ENCODE data around the gene SNX21. TPM values are rescaled to one million over a fixed set of nuclear protein-coding genes. Genes with fewer than 3 reads are reported as not detected.

SNX21 gene
- total and polyA plus RNA-seq, 9 of the 15 experiments (the other 6 are each of a cell fraction or from before 2014, with no cell fraction given), result 0.10 to 1.2 (median 0.42) TPM

DNA sequence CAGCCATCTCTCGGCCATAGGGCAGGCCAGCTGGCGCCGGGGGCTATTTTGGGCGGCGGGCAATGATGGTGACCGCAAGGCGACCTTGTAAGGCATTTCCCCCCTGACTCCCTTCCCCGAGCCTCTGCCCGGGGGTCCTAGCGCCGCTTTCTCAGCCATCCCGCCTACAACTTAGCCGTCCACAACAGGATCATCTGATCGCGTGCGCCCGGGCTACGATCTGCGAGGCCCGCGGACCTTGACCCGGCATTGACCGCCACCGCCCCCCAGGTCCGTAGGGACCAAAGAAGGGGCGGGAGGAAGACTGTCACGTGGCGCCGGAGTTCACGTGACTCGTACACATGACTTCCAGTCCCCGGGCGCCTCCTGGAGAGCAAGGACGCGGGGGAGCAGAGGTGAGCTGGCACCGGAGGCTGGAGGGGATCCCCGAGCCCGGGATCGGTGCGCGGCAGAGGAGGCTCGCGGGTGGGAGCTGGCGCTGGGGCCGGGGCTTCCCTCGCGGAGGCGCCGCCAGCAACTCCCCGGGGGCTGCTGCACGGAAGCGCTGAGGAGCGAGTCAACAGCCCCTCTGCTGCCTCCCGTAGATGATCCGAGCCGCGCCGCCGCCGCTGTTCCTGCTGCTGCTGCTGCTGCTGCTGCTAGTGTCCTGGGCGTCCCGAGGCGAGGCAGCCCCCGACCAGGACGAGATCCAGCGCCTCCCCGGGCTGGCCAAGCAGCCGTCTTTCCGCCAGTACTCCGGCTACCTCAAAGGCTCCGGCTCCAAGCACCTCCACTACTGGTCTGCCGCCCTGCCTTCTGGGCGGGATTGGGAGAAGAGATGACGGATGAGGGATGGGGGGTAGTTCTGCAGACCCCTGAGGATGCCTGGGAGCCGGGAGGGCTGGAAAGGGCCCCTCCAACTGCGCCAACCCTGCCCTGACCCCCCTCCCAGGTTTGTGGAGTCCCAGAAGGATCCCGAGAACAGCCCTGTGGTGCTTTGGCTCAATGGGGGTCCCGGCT, 57.7 kb downstream of the SNX21 start, which contains the start of the genes CTSA and NEURL2 (continued):
- TF ChIP-seq, protein P1, sequence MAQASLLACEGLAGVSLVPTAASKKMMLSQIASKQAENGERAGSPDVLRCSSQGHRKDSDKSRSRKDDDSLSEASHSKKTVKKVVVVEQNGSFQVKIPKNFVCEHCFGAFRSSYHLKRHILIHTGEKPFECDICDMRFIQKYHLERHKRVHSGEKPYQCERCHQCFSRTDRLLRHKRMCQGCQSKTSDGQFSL (CRISPR knock-in tag; IDR thresholded peaks at IDR 0.05), result no peak
- TF ChIP-seq, protein P1 (tag; IDR thresholded peaks at IDR 0.05), result no peak
- TF ChIP-seq HMG20B (CRISPR knock-in tag; IDR thresholded peaks at IDR 0.05) (no peak), ZNF146 (CRISPR knock-in tag; IDR thresholded peaks at IDR 0.05; ENCODE audit: unreplicated experiment) (no peak), TCFL5 (CRISPR knock-in tag; conservative IDR thresholded peaks at IDR 0.05) (no peak), KDM2B (CRISPR knock-in tag; IDR thresholded peaks at IDR 0.05) (no peak), COPS2 (conservative IDR thresholded peaks at IDR 0.05) (no peak), TCF3 (CRISPR knock-in tag; IDR thresholded peaks at IDR 0.05) (no peak)
- TF ChIP-seq, protein P2, sequence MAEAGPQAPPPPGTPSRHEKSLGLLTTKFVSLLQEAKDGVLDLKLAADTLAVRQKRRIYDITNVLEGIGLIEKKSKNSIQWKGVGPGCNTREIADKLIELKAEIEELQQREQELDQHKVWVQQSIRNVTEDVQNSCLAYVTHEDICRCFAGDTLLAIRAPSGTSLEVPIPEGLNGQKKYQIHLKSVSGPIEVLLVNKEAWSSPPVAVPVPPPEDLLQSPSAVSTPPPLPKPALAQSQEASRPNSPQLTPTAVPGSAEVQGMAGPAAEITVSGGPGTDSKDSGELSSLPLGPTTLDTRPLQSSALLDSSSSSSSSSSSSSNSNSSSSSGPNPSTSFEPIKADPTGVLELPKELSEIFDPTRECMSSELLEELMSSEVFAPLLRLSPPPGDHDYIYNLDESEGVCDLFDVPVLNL (CRISPR knock-in tag; IDR thresholded peaks at IDR 0.05; ENCODE audit: low read depth), result no peak
- TF ChIP-seq, protein P3, sequence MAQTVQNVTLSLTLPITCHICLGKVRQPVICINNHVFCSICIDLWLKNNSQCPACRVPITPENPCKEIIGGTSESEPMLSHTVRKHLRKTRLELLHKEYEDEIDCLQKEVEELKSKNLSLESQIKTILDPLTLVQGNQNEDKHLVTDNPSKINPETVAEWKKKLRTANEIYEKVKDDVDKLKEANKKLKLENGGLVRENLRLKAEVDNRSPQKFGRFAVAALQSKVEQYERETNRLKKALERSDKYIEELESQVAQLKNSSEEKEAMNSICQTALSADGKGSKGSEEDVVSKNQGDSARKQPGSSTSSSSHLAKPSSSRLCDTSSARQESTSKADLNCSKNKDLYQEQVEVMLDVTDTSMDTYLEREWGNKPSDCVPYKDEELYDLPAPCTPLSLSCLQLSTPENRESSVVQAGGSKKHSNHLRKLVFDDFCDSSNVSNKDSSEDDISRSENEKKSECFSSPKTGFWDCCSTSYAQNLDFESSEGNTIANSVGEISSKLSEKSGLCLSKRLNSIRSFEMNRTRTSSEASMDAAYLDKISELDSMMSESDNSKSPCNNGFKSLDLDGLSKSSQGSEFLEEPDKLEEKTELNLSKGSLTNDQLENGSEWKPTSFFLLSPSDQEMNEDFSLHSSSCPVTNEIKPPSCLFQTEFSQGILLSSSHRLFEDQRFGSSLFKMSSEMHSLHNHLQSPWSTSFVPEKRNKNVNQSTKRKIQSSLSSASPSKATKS (CRISPR knock-in tag; IDR thresholded peaks at IDR 0.05), result no peak
- TF ChIP-seq, protein P4, sequence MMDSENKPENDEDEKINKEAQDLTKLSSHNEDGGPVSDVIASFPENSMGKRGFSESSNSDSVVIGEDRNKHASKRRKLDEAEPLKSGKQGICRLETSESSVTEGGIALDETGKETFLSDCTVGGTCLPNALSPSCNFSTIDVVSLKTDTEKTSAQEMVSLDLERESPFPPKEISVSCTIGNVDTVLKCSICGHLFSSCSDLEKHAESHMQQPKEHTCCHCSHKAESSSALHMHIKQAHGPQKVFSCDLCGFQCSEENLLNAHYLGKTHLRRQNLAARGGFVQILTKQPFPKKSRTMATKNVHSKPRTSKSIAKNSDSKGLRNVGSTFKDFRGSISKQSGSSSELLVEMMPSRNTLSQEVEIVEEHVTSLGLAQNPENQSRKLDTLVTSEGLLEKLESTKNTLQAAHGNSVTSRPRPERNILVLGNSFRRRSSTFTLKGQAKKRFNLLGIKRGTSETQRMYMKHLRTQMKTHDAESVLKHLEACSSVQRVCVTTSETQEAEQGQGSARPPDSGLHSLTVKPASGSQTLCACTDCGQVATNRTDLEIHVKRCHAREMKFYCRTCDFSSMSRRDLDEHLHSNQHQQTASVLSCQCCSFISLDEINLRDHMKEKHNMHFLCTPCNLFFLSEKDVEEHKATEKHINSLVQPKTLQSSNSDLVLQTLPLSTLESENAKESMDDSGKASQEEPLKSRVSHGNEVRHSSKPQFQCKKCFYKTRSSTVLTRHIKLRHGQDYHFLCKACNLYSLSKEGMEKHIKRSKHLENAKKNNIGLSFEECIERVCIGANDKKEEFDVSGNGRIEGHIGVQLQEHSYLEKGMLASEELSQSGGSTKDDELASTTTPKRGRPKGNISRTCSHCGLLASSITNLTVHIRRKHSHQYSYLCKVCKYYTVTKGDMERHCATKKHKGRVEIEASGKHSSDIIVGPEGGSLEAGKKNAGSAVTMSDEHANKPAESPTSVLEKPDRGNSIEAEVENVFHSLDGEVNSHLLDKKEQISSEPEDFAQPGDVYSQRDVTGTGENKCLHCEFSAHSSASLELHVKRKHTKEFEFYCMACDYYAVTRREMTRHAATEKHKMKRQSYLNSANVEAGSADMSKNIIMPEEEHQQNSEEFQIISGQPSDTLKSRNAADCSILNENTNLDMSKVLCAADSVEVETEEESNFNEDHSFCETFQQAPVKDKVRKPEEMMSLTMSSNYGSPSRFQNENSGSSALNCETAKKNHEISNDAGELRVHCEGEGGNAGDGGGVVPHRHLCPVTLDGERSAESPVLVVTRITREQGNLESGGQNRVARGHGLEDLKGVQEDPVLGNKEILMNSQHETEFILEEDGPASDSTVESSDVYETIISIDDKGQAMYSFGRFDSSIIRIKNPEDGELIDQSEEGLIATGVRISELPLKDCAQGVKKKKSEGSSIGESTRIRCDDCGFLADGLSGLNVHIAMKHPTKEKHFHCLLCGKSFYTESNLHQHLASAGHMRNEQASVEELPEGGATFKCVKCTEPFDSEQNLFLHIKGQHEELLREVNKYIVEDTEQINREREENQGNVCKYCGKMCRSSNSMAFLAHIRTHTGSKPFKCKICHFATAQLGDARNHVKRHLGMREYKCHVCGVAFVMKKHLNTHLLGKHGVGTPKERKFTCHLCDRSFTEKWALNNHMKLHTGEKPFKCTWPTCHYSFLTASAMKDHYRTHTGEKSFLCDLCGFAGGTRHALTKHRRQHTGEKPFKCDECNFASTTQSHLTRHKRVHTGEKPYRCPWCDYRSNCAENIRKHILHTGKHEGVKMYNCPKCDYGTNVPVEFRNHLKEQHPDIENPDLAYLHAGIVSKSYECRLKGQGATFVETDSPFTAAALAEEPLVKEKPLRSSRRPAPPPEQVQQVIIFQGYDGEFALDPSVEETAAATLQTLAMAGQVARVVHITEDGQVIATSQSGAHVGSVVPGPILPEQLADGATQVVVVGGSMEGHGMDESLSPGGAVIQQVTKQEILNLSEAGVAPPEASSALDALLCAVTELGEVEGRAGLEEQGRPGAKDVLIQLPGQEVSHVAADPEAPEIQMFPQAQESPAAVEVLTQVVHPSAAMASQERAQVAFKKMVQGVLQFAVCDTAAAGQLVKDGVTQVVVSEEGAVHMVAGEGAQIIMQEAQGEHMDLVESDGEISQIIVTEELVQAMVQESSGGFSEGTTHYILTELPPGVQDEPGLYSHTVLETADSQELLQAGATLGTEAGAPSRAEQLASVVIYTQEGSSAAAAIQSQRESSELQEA (IDR thresholded peaks at IDR 0.05; ENCODE audit: low read depth), result no peak
